DOHH2 (cell line): Measurements from ENCODE around the gene DUXB.

Experiments used
- EZH2phosphoT487 ChIP-seq: fragments of 200-600 bp; sonication (generic); IDR thresholded peaks from 2 replicates; pipeline ENCODE4 v1.6.1; 2017; ENCODE audit warnings: borderline replicate concordance, mild to moderate bottlenecking, antibody characterized with exemption, low read length, moderate library complexity, mixed read lengths
- TF ChIP-seq, protein P1 (sequence below): fragments of 200-600 bp; sonication (generic); IDR thresholded peaks from one replicate; pipeline ENCODE4 v1.5.1; 2014; ENCODE audit warnings: antibody characterized with exemption, mild to moderate bottlenecking, low read depth, low read length; ENCODE audit not compliant: poor library complexity, severe bottlenecking

DNA sequence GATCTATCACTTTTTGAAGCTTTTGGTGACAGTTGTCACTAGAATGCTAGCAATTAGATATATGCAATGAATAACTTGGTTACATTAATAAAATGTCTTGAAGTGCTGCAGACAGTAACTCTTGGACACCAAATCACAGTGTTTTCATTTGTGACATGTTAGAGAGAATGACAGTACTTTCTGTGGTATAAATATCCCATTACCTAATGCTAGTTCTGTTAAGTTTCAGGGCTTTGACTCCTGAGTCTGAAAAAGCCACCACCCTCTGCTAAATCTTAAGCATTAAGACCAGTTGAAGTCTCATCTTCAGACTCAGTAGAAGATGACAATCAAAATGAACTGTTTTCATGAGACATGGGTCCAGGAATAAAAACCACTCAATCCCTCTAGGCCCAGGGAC is 13.9 kb downstream of the DUXB start:
- TF ChIP-seq, protein P1, sequence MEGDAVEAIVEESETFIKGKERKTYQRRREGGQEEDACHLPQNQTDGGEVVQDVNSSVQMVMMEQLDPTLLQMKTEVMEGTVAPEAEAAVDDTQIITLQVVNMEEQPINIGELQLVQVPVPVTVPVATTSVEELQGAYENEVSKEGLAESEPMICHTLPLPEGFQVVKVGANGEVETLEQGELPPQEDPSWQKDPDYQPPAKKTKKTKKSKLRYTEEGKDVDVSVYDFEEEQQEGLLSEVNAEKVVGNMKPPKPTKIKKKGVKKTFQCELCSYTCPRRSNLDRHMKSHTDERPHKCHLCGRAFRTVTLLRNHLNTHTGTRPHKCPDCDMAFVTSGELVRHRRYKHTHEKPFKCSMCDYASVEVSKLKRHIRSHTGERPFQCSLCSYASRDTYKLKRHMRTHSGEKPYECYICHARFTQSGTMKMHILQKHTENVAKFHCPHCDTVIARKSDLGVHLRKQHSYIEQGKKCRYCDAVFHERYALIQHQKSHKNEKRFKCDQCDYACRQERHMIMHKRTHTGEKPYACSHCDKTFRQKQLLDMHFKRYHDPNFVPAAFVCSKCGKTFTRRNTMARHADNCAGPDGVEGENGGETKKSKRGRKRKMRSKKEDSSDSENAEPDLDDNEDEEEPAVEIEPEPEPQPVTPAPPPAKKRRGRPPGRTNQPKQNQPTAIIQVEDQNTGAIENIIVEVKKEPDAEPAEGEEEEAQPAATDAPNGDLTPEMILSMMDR = no peak
- no peak for TF ChIP-seq EZH2phosphoT487
